ENCODE measurements around the gene FAP.

The FAP gene

DNA sequence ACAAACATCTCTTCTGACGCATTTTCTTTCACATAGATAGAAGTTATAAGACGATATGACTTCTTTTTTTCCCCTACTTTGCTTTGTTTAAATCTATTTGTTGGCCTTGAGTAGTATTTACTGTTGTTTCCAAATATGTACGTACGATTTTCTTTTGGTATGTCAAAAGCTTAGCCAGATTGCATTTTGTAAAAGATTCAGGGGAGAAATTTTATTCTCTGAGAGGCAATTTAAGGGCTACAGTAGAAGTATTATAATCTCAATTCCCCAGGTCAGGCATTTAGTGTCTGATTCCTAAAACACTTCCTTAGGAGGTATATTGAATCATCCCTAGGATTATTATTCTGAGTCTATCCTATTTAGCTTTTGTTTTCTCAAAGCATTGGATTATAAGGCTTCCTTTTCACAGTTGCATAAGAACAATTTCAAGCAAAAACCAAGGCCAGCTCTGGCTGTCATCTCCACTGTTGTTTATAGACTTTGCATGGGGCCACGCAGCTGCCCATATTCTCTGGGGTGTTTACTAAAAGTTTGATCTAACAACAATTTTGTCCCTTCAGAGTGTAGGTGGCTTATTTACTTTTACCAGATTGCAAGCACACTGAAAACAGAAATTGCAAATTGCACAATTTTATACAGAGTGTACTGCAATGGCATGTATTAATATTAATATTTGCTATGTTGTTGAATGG lies 57.6 kb downstream of the FAP start:
- TF ChIP-seq CSRNP3 (CRISPR knock-in tag; IDR thresholded peaks at IDR 0.05) (no peak), ZFP30 (CRISPR knock-in tag; IDR thresholded peaks at IDR 0.05) (no peak), CSDC2 (CRISPR knock-in tag; IDR thresholded peaks at IDR 0.05) (no peak)
- no peak for ATAC-seq

DNA sequence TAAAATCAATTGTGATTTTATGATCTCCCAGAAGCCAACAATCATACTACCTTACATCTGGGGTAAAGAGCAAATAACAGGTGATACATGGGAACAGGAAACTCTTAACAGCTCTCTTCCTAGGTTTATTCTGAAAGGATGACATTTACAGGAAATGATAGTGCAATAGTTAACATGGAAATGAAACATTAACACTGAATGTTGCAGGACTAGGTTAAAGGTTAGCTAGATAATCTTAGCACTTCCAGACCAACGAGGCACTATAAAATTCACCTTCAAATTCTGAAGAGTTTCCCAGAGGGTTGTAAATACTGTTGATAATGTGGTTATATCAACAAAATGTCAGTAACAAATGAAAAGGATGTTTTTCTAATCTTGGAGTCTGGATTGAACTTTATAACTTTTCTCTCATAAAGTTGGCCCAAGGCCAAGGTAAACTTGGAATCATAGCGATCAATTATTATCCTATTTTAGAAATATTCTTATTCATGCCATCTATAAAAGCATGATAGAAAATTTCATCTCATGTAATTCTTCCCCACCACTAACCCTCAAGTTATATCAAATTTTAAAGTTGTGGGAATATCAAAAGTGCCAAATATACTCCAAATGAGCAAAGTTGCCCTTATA lies 58.3 kb downstream of the FAP start:
- TF ChIP-seq, protein P1, sequence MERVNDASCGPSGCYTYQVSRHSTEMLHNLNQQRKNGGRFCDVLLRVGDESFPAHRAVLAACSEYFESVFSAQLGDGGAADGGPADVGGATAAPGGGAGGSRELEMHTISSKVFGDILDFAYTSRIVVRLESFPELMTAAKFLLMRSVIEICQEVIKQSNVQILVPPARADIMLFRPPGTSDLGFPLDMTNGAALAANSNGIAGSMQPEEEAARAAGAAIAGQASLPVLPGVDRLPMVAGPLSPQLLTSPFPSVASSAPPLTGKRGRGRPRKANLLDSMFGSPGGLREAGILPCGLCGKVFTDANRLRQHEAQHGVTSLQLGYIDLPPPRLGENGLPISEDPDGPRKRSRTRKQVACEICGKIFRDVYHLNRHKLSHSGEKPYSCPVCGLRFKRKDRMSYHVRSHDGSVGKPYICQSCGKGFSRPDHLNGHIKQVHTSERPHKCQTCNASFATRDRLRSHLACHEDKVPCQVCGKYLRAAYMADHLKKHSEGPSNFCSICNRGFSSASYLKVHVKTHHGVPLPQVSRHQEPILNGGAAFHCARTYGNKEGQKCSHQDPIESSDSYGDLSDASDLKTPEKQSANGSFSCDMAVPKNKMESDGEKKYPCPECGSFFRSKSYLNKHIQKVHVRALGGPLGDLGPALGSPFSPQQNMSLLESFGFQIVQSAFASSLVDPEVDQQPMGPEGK (CRISPR knock-in tag; IDR thresholded peaks at IDR 0.05; ENCODE audit: borderline replicate concordance), result no peak
- TF ChIP-seq TCF4 (CRISPR knock-in tag; IDR thresholded peaks at IDR 0.05; ENCODE audit: borderline replicate concordance) (no peak), ISL1 (CRISPR knock-in tag; IDR thresholded peaks at IDR 0.05) (no peak), CREB5 (CRISPR knock-in tag; IDR thresholded peaks at IDR 0.05; ENCODE audit: low read depth) (no peak), ZFP30 (CRISPR knock-in tag; IDR thresholded peaks at IDR 0.05) (no peak), ZNF70 (CRISPR knock-in tag; IDR thresholded peaks at IDR 0.05) (no peak), RARB (CRISPR knock-in tag; IDR thresholded peaks at IDR 0.05) (no peak), TOX (CRISPR knock-in tag; IDR thresholded peaks at IDR 0.05; ENCODE audit: borderline replicate concordance) (no peak), BACH2 (CRISPR knock-in tag; IDR thresholded peaks at IDR 0.05; ENCODE audit: borderline replicate concordance) (no peak), ZC3H10 (CRISPR knock-in tag; IDR thresholded peaks at IDR 0.05) (no peak), GLIS3 (CRISPR knock-in tag; IDR thresholded peaks at IDR 0.05) (no peak)
- no peak for ATAC-seq

- no peak for ATAC-seq
- no peak for TF ChIP-seq ZNF8 (CRISPR knock-in tag; IDR thresholded peaks at IDR 0.05)
These were observed 58.9 kb downstream of the FAP start for GRCh38 chr2:162184359-162184758.

DNA sequence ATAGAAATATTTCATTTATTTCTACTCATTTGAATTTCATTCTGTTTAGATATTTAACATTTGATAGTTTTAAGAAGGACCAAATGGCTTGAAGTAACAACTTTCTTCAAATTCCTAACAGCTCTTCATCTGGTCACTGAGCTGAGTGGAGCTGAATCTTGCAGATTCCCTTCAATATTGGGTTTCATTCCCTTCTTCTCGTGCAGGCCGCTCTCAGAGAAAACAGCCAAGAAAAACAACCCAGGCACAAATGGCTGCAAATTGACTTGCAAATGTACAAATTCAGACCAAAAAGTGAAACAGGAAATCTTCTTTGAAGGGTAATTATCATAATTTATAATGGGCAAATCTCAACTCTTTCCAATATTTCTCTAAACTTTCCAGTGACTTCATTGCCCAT lies 60.9 kb downstream of the FAP start:
- no peak for ATAC-seq
- TF ChIP-seq TCF4 (CRISPR knock-in tag; IDR thresholded peaks at IDR 0.05; ENCODE audit: borderline replicate concordance), result no peak
- TF ChIP-seq ZNF8 (CRISPR knock-in tag; IDR thresholded peaks at IDR 0.05), result no peak

GRCh38 chr2:162177301-162177700 lies 65.9 kb downstream of the FAP start:
- ATAC-seq, result no peak
- no peak for TF ChIP-seq ZC3H10 (CRISPR knock-in tag; IDR thresholded peaks at IDR 0.05)
- TF ChIP-seq SNAI2 (CRISPR knock-in tag; IDR thresholded peaks at IDR 0.05), result no peak
- TF ChIP-seq ZNF565 (CRISPR knock-in tag; conservative IDR thresholded peaks at IDR 0.05; ENCODE audit: low read depth), result no peak
- no peak for TF ChIP-seq TSHZ2 (CRISPR knock-in tag; IDR thresholded peaks at IDR 0.05)
- TF ChIP-seq OSR1 (CRISPR knock-in tag; IDR thresholded peaks at IDR 0.05), result no peak
- TF ChIP-seq ISL1 (CRISPR knock-in tag; IDR thresholded peaks at IDR 0.05), result no peak
- no peak for TF ChIP-seq TOX (CRISPR knock-in tag; IDR thresholded peaks at IDR 0.05; ENCODE audit: borderline replicate concordance)
- no peak for TF ChIP-seq PPARA (CRISPR knock-in tag; IDR thresholded peaks at IDR 0.05; ENCODE audit: borderline replicate concordance)
- TF ChIP-seq CREB5 (CRISPR knock-in tag; IDR thresholded peaks at IDR 0.05; ENCODE audit: low read depth), result no peak
- TF ChIP-seq POU6F1 (CRISPR knock-in tag; IDR thresholded peaks at IDR 0.05; ENCODE audit: borderline replicate concordance, low read depth), result no peak
- no peak for TF ChIP-seq ZNF70 (CRISPR knock-in tag; IDR thresholded peaks at IDR 0.05)
- TF ChIP-seq ZFP3 (CRISPR knock-in tag; IDR thresholded peaks at IDR 0.05), result no peak
- TF ChIP-seq CSDC2 (CRISPR knock-in tag; IDR thresholded peaks at IDR 0.05), result no peak
- TF ChIP-seq TCF4 (CRISPR knock-in tag; IDR thresholded peaks at IDR 0.05; ENCODE audit: borderline replicate concordance), result no peak
- TF ChIP-seq, protein P1 (CRISPR knock-in tag; IDR thresholded peaks at IDR 0.05; ENCODE audit: borderline replicate concordance), result no peak

All from SK-N-SH treated with all-trans-retinoic acid at 6 μM for 48 hours (cell line).